Measurements from ENCODE around the gene RCAN2.

- TF ChIP-seq POLR2AphosphoS5 (IDR thresholded peaks at IDR 0.05; ENCODE audit: low read depth, low read length) = no peak
- TF ChIP-seq POLR2A (IDR thresholded peaks at IDR 0.05; ENCODE audit: low read depth, low read length) = no peak
These were observed 254.5 kb downstream of the RCAN2 start for GRCh38 chr6:46236752-46237151.

Measured in GM12892 (cell line).